ENCODE data around the gene ARHGEF28.

DNA sequence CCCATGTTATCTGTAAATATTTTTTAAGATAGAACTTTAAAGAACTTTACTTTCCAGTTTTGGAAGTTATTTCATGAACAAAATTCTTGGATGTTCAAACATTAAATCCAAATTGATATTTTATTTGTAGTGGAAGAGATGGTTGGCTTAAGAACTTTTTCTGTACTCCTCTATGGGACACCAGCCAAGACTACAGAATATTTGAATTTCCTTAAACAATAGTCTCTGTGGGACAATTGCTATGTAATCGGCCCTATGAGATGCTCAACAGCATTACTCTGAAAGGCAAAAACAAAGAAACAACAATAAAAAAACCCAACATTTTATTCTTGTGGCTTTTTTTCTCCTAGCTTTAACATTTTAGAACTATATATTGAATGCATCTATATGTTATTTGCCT is 289.3 kb downstream of the ARHGEF28 start:
- TF ChIP-seq, protein P1, sequence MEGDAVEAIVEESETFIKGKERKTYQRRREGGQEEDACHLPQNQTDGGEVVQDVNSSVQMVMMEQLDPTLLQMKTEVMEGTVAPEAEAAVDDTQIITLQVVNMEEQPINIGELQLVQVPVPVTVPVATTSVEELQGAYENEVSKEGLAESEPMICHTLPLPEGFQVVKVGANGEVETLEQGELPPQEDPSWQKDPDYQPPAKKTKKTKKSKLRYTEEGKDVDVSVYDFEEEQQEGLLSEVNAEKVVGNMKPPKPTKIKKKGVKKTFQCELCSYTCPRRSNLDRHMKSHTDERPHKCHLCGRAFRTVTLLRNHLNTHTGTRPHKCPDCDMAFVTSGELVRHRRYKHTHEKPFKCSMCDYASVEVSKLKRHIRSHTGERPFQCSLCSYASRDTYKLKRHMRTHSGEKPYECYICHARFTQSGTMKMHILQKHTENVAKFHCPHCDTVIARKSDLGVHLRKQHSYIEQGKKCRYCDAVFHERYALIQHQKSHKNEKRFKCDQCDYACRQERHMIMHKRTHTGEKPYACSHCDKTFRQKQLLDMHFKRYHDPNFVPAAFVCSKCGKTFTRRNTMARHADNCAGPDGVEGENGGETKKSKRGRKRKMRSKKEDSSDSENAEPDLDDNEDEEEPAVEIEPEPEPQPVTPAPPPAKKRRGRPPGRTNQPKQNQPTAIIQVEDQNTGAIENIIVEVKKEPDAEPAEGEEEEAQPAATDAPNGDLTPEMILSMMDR (conservative IDR thresholded peaks at IDR 0.05; ENCODE audit: low read length) = no peak
- no peak for TF ChIP-seq EZH2phosphoT487 (IDR thresholded peaks at IDR 0.05; ENCODE audit: borderline replicate concordance)

All from Loucy (cell line).